Measurements from ENCODE around the gene CLCN3. TPM values are rescaled to one million over a fixed set of nuclear protein-coding genes. Genes with fewer than 3 reads are reported as not detected.
A peak's percentile ranks its signal among the peaks of the same experiment; 100 is the strongest.

Gene CLCN3
- total and polyA plus RNA-seq, 10 of the 15 experiments (the other 5 are each of a cell fraction or from before 2014, with no cell fraction given): 4.0 to 22.8 (median 11.8) TPM

GRCh38 chr4:169625886-169626285, 5.5 kb downstream of the CLCN3 start (continued):
- TF ChIP-seq ZBTB40 (IDR thresholded peaks at IDR 0.05; ENCODE audit: borderline replicate concordance) (no peak), BMI1 (IDR thresholded peaks at IDR 0.05; ENCODE audit: borderline replicate concordance) (no peak)

GRCh38 chr4:169626331-169627282, 6.2 kb downstream of the CLCN3 start:
- RAD21 ChIA-PET (ENCODE audit: unreplicated experiment): interaction anchor here (1.9 kb wide), 1 partner anchor 34 kb away, joined by 7 read pairs; no protein-coding TSS in a partner anchor
- Histone ChIP-seq H3K4me3 (no peak overlapping the region), H3K9me3 (replicated peaks; ENCODE audit: control insufficient read depth, insufficient read depth, low read length) (no peaks in the 10 kb centered on the region; the same call in 1 of the 3 replicates), H3K36me3 (ENCODE audit: control insufficient read depth in 2 of 2, insufficient read depth in 2 of 2, low read length in 1 of 2) (no peaks in the 10 kb centered on the region), H3K27ac (ENCODE audit: control insufficient read depth, insufficient read depth) (no peak overlapping the region), H3K9ac (ENCODE audit: control insufficient read depth, insufficient read depth, low read length) (no peak overlapping the region), H3K79me2 (ENCODE audit: control insufficient read depth, insufficient read depth, low read length) (peaks cover 67% of the 10 kb centered on the region), H4K20me1 (ENCODE audit: control insufficient read depth, insufficient read depth) (no peaks in the 10 kb centered on the region), H3K4me2 (ENCODE audit: control insufficient read depth, insufficient read depth) (no peak overlapping the region; the same call in 1 of the 2 replicates), H3K27me3 (replicated peaks in 1 of 2; ENCODE audit: control insufficient read depth in 2 of 2, insufficient read depth in 2 of 2, low read length in 1 of 2) (no peaks in the 10 kb centered on the region), H2AFZ (ENCODE audit: control insufficient read depth, low read depth, low read length) (no peak overlapping the region), H3K4me1 (ENCODE audit: control insufficient read depth, insufficient read depth, low read length) (no peaks in the 10 kb centered on the region)
- POLR2A ChIA-PET: interaction anchor here (0.6 to 2.0 kb wide), 5 partner anchors 14 to 126 kb away, joined by 3 to 5 read pairs (median 4); partner anchors contain the start of gene NEK1
- intact Hi-C loops (cut with micrococcal nuclease; ENCODE audit: unreplicated experiment): no loop called here
- CTCF ChIA-PET: interaction anchor here (1.5 to 2.0 kb wide), 4 partner anchors 10 to 66 kb away, joined by 3 to 11 read pairs (median 4); partner anchors contain the start of gene NEK1
- SMC1A ChIA-PET (ENCODE audit: uncharacterized antibody, unreplicated experiment): interaction anchor here (1.1 to 3.7 kb wide), 6 partner anchors 13 to 34 kb away, joined by 3 to 28 read pairs (median 4); no protein-coding TSS in a partner anchor
- no peak for FAIRE-seq
- DNase-seq (ENCODE audit: low read depth, low spot score): no peak
- WGBS (ENCODE audit: insufficient coverage, insufficient replicate concordance, low lambda C conversion rate, missing lambda C conversion rate): 95% methylated on average over 6 of the region's 6 CpGs
- in situ Hi-C loops (cut with MboI): no loop called here
- no TSS peak for BruUV-seq (replicated peaks)
- TF ChIP-seq DPF2 (IDR thresholded peaks at IDR 0.05) (no peak), ZNF24 (IDR thresholded peaks at IDR 0.05) (no peak), SUZ12 (IDR thresholded peaks at IDR 0.05; ENCODE audit: unreplicated experiment) (no peak), NR2F1 (conservative IDR thresholded peaks at IDR 0.05) (no peak), ZNF217 (IDR thresholded peaks at IDR 0.05) (no peak)
- ATAC-seq: peak; percentile 62
